Cardiac fibroblast (primary cell): ENCODE data around the gene SERGEF.

Experiments
- DNase-seq, 2 donors: peaks; one replicate each; pipeline versions ENCODE4 v3.0.0 to v3.0.0-alpha.2; 2010; ENCODE audit warnings: low read depth in 2 of 2
- H3K4me3 ChIP-seq, 2 donors: replicated peaks in 1 of 2; 1 replicate in 1 of 2; 2 replicates in 1 of 2; pipeline ENCODE4 v1.5.1; 2011; ENCODE audit warnings: low read depth in 2 of 2, low read length in 2 of 2, mild to moderate bottlenecking in 2 of 2, moderate library complexity in 1 of 2
- CTCF ChIP-seq: IDR thresholded peaks from one replicate; pipeline ENCODE4 v1.5.1; 2011; ENCODE audit warnings: low read depth, mild to moderate bottlenecking, low read length, inconsistent platforms

SERGEF gene

DNA sequence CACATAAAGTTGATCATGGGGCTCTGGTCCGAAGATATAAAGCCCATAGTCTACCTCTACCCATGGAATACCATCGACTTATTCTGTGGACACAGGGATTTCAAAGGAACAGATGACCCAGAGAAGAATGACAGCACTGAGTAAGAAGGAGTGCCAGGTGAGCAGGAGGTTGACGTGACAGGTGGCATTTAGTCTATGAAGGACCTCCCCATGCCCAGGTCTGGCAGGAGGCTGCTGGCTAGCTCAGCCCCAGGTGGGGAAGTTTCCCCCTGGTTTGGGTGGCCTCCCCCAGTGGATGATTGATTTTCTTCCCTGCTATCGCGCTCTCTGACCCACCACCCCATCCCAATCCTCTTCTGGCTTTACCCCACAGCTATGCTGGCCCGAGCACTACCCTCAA lies 239.2 kb downstream of the SERGEF start:
- no peak for TF ChIP-seq CTCF
- no peak for DNase-seq
- H3K4me3 ChIP-seq = no peak overlapping the region

- no peak overlapping the region for H3K4me3 ChIP-seq
- no peak for TF ChIP-seq CTCF
- DNase-seq = no peak
Measured at GRCh38 chr11:17772704-17773600, 239.9 kb downstream of the SERGEF start.

- no peak overlapping the region for H3K4me3 ChIP-seq
- DNase-seq = no peak
- no peak for TF ChIP-seq CTCF
Measured at GRCh38 chr11:17771841-17772401, 240.9 kb downstream of the SERGEF start.

GRCh38 chr11:17771415-17771814 lies 241.4 kb downstream of the SERGEF start:
- TF ChIP-seq CTCF = no peak

DNA sequence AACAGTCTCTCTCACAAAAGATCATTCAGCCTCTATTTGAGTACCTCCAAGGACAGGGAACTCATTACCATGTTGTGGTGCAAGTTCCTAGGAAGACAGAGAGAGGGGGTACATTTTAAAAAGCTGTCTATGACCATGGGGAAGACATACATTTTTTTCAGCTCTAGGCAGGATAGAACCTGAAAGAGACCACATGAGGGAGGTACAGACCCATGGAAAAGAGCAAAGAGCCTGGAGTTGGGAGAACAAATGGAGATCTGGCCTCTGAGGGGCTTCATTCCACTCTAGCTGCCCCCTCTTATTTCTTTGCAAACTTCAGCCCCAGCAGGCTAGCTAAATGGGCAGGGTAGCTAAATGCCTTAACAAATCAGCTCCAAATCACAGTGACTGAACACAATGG lies 241.9 kb downstream of the SERGEF start:
- H3K4me3 ChIP-seq = no peak overlapping the region
- no peak for TF ChIP-seq CTCF
- peak; percentile 5 to 6 for DNase-seq

More at GRCh38 chr11:17771415-17771814, 241.4 kb downstream of the SERGEF start:
- DNase-seq = no peak
- H3K4me3 ChIP-seq = no peak overlapping the region

- peak; percentile 15 for TF ChIP-seq CTCF
- H3K4me3 ChIP-seq = no peak overlapping the region
- DNase-seq = no peak
Measured at GRCh38 chr11:17770048-17770652, 242.7 kb downstream of the SERGEF start.
